ENCODE data around the gene PTGER4. TPM values are rescaled to one million over a fixed set of nuclear protein-coding genes. Genes with fewer than 3 reads are reported as not detected.

Gene PTGER4
- total RNA-seq, 1 donor from 2014 or later = 8.0 TPM

- peaks cover 4% of the 10 kb centered on the region for H3K4me1 Mint-ChIP-seq (ENCODE audit: unreplicated experiment)
- no peaks in the 10 kb centered on the region for H3K27me3 Mint-ChIP-seq
- no peaks in the 10 kb centered on the region for H3K36me3 Mint-ChIP-seq
- no peaks in the 10 kb centered on the region for H3K9me3 Mint-ChIP-seq
- H3K4me3 Mint-ChIP-seq = no peak overlapping the region
- H3K27ac Mint-ChIP-seq = no peak overlapping the region
- no peak for TF ChIP-seq CTCF (conservative IDR thresholded peaks at IDR 0.05)
- DNase-seq (ENCODE audit: extremely low spot score, unreplicated experiment) = no peak
Measured at GRCh38 chr5:40646266-40646665, 33.4 kb upstream of the PTGER4 start.

GRCh38 chr5:40648150-40648549, 31.6 kb upstream of the PTGER4 start:
- peaks cover 3% of the 10 kb centered on the region for H3K27me3 Mint-ChIP-seq
- no peak for DNase-seq (ENCODE audit: extremely low spot score, unreplicated experiment)
- no peaks in the 10 kb centered on the region for H3K9me3 Mint-ChIP-seq
- TF ChIP-seq CTCF (conservative IDR thresholded peaks at IDR 0.05) = no peak
- H3K27ac Mint-ChIP-seq = no peak overlapping the region
- H3K36me3 Mint-ChIP-seq = no peaks in the 10 kb centered on the region
- no peak overlapping the region for H3K4me3 Mint-ChIP-seq
- H3K4me1 Mint-ChIP-seq (ENCODE audit: unreplicated experiment) = peaks cover 9% of the 10 kb centered on the region

- H3K36me3 Mint-ChIP-seq = no peaks in the 10 kb centered on the region
- no peak for DNase-seq (ENCODE audit: extremely low spot score, unreplicated experiment)
- peaks cover 9% of the 10 kb centered on the region for H3K4me1 Mint-ChIP-seq (ENCODE audit: unreplicated experiment)
- no peak overlapping the region for H3K4me3 Mint-ChIP-seq
- no peak for TF ChIP-seq CTCF (conservative IDR thresholded peaks at IDR 0.05)
- no peaks in the 10 kb centered on the region for H3K9me3 Mint-ChIP-seq
- H3K27me3 Mint-ChIP-seq = peaks cover 3% of the 10 kb centered on the region
- H3K27ac Mint-ChIP-seq = no peak overlapping the region
Measured at GRCh38 chr5:40649463-40650030, 30.2 kb upstream of the PTGER4 start.

- no peak overlapping the region for H3K4me3 Mint-ChIP-seq
- peak; percentile 17 for TF ChIP-seq CTCF (conservative IDR thresholded peaks at IDR 0.05)
Measured at GRCh38 chr5:40651201-40651600, 28.5 kb upstream of the PTGER4 start.

GRCh38 chr5:40652441-40653220, 27.1 kb upstream of the PTGER4 start:
- no peak for TF ChIP-seq CTCF (conservative IDR thresholded peaks at IDR 0.05)
- peaks cover 9% of the 10 kb centered on the region for H3K4me1 Mint-ChIP-seq (ENCODE audit: unreplicated experiment)
- no peak for DNase-seq (ENCODE audit: extremely low spot score, unreplicated experiment)
- no peak overlapping the region for H3K4me3 Mint-ChIP-seq
- H3K27ac Mint-ChIP-seq = peak overlapping the region; percentile 64
- H3K27me3 Mint-ChIP-seq = peaks cover 3% of the 10 kb centered on the region
- no peaks in the 10 kb centered on the region for H3K9me3 Mint-ChIP-seq
- no peaks in the 10 kb centered on the region for H3K36me3 Mint-ChIP-seq

More at GRCh38 chr5:40651201-40651600, 28.5 kb upstream of the PTGER4 start:
- Mint-ChIP-seq H3K9me3 (no peaks in the 10 kb centered on the region), H3K27me3 (peaks cover 3% of the 10 kb centered on the region), H3K27ac (no peak overlapping the region), H3K4me1 (ENCODE audit: unreplicated experiment) (peaks cover 9% of the 10 kb centered on the region), H3K36me3 (no peaks in the 10 kb centered on the region)
- DNase-seq (ENCODE audit: extremely low spot score, unreplicated experiment) = no peak

All from type B pancreatic cell (in vitro differentiated cells).